MM.1S (cell line): ENCODE results near the gene FBXL12.

Source experiments
- EZH2 ChIP-seq: fragments of 300-600 bp; sonication (generic); optimal IDR thresholded peaks from 2 replicates; pipeline ENCODE3; 2017; ENCODE audit warnings: low read depth, mild to moderate bottlenecking, antibody characterized with exemption, low read length, mixed read lengths
- TF ChIP-seq, protein P1 (sequence below): fragments of 300-600 bp; sonication (generic); IDR thresholded peaks from 2 replicates; pipeline ENCODE4 v1.5.1; 2016; ENCODE audit warnings: antibody characterized with exemption, low read length, mixed read lengths

DNA sequence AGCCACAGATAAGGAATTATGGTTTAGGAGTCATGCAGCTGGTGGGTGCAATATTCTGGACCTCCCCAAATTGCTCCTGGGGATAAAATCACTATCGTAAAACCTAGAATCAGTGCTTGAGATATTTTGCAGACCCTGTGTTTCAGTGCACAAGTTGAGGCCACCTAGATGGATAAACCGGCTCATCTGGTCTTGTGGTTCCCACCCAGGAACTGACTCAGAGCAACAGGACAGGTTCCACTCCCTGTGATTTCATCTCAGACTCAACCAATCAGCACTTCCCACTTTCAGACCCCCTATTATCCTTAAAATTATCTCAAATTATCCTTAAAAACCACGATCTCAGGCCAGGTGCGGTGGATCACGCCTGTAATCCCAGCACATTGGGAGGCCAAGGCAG is 21.0 kb downstream of the FBXL12 start:
- TF ChIP-seq, protein P1, sequence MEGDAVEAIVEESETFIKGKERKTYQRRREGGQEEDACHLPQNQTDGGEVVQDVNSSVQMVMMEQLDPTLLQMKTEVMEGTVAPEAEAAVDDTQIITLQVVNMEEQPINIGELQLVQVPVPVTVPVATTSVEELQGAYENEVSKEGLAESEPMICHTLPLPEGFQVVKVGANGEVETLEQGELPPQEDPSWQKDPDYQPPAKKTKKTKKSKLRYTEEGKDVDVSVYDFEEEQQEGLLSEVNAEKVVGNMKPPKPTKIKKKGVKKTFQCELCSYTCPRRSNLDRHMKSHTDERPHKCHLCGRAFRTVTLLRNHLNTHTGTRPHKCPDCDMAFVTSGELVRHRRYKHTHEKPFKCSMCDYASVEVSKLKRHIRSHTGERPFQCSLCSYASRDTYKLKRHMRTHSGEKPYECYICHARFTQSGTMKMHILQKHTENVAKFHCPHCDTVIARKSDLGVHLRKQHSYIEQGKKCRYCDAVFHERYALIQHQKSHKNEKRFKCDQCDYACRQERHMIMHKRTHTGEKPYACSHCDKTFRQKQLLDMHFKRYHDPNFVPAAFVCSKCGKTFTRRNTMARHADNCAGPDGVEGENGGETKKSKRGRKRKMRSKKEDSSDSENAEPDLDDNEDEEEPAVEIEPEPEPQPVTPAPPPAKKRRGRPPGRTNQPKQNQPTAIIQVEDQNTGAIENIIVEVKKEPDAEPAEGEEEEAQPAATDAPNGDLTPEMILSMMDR = no peak
- no peak for TF ChIP-seq EZH2
